Raji (cell line): Measurements from ENCODE around the gene HMGN3.

ENCODE experiments used
- POLR2A ChIP-seq: IDR thresholded peaks from 2 replicates; pipeline ENCODE4 v1.6.1; 2011; ENCODE audit warnings: low read depth, low read length, control low read depth; ENCODE audit not compliant: insufficient read depth

HMGN3 gene

GRCh38 chr6:79234150-79235022, at the start of gene HMGN3:
HMGN3 (minus strand) TSS chr6:79234682.
- no peak for TF ChIP-seq POLR2A

GRCh38 chr6:79280756-79281155, 46.3 kb upstream of the HMGN3 start:
- TF ChIP-seq POLR2A, result no peak

GRCh38 chr6:79277109-79277508, 42.6 kb upstream of the HMGN3 start:
- TF ChIP-seq POLR2A, result no peak

GRCh38 chr6:79269877-79270276, 35.4 kb upstream of the HMGN3 start:
- TF ChIP-seq POLR2A, result no peak

GRCh38 chr6:79267128-79267527, 32.6 kb upstream of the HMGN3 start:
- no peak for TF ChIP-seq POLR2A

- no peak for TF ChIP-seq POLR2A
Observed at GRCh38 chr6:79266051-79266450, 31.6 kb upstream of the HMGN3 start.

GRCh38 chr6:79263359-79263758, 28.9 kb upstream of the HMGN3 start:
- no peak for TF ChIP-seq POLR2A

- TF ChIP-seq POLR2A, result no peak
Observed at GRCh38 chr6:79261666-79262065, 27.2 kb upstream of the HMGN3 start.

- no peak for TF ChIP-seq POLR2A
Observed at GRCh38 chr6:79260772-79261171, 26.3 kb upstream of the HMGN3 start.

GRCh38 chr6:79257381-79258205, 23.1 kb upstream of the HMGN3 start:
- TF ChIP-seq POLR2A, result no peak

- TF ChIP-seq POLR2A, result no peak
Observed at GRCh38 chr6:79250559-79250958, 16.1 kb upstream of the HMGN3 start.

GRCh38 chr6:79250107-79250514, 15.6 kb upstream of the HMGN3 start:
- TF ChIP-seq POLR2A, result no peak

GRCh38 chr6:79249136-79249535, 14.7 kb upstream of the HMGN3 start:
- TF ChIP-seq POLR2A, result no peak

- no peak for TF ChIP-seq POLR2A
Observed at GRCh38 chr6:79246891-79247290, 12.4 kb upstream of the HMGN3 start.

- TF ChIP-seq POLR2A, result no peak
Observed at GRCh38 chr6:79241228-79241627, 6.7 kb upstream of the HMGN3 start.

GRCh38 chr6:79240509-79240908, 6.0 kb upstream of the HMGN3 start:
- TF ChIP-seq POLR2A, result no peak

- no peak for TF ChIP-seq POLR2A
Observed at GRCh38 chr6:79239536-79240168, 5.2 kb upstream of the HMGN3 start.
